HCT116 (cell line): ENCODE results near the gene WWP2. TPM values are rescaled to one million over a fixed set of nuclear protein-coding genes. Genes with fewer than 3 reads are reported as not detected.

Source experiments
- ATAC-seq: fragments of 200-7000 bp; cut with Tn5 transposase; 2 replicates; pipeline ENCODE4 v1.9.1; 2020; ENCODE audit warnings: mild to moderate bottlenecking, moderate library complexity
- BruUV-seq: library from RNA; stranded (reverse); fragments of 400-500 nt; replicated peaks from 2 replicates; lab custom pipeline; 2021; lab: Mats Ljungman, UMichigan
- CTCF ChIA-PET: fragments of 300-600 bp; sonication (Branson Sonifier 250); formaldehyde crosslinking; loops from one replicate; lab custom pipeline; 2021; ENCODE audit warnings: antibody characterized with exemption; lab: Charles Lee
- POLR2A ChIA-PET: fragments of 300-600, 350-600 bp; sonication (Branson Sonifier 250); formaldehyde crosslinking; loops from one replicate; lab custom pipeline; 2021; ENCODE audit warnings: antibody characterized with exemption; lab: Charles Lee
- RAD21 ChIA-PET, 2 experiments: fragments of 300-600 bp; sonication (Branson Sonifier 250); formaldehyde crosslinking; loops; one replicate each; lab custom pipeline; 2023; ENCODE audit warnings: low total read pairs in 2 of 2; ENCODE audit not compliant: uncharacterized antibody in 2 of 2, unreplicated experiment in 2 of 2, low non-redundant PET in 1 of 2; lab: Charles Lee
- DNase-seq: peaks from one replicate; pipeline ENCODE4 v3.0.0-alpha.2; 2010; ENCODE audit warnings: low read depth, low spot score
- H2AFZ ChIP-seq: fragments of 200-600 bp; shearing (Covaris generic), sonication (generic); 2 replicates; pipeline ENCODE4 v1.6.1; 2017; ENCODE audit warnings: low read depth, mixed run types, mixed read lengths, antibody characterized with exemption, low read length; ENCODE audit not compliant: poor library complexity, severe bottlenecking
- H3K27ac ChIP-seq: 2 replicates; pipeline ENCODE4 v1.5.1; 2012; ENCODE audit warnings: low read depth, low read length
- H3K27me3 ChIP-seq: fragments of 200-600 bp; sonication (generic); 2 replicates; pipeline ENCODE4 v1.6.1; 2016; ENCODE audit warnings: mixed run types, low read length, mixed read lengths; ENCODE audit not compliant: insufficient read depth
- H3K36me3 ChIP-seq, 2 experiments: fragments of 200-500 bp in 1 of 2; fragments of 200-600 bp in 1 of 2; sonication (Bioruptor generic) in 1 of 2; sonication (generic) in 1 of 2; 2 replicates each; pipeline versions ENCODE4 v1.5.1 to v1.6.1; 2014 to 2016; ENCODE audit warnings: low read length in 2 of 2, inconsistent platforms in 1 of 2, mixed read lengths in 1 of 2, mixed run types in 1 of 2; ENCODE audit not compliant: insufficient read depth in 2 of 2, control insufficient read depth in 1 of 2
- H3K4me1 ChIP-seq, 2 experiments: fragments of 200-600 bp in 1 of 2; sonication (generic) in 1 of 2; 2 replicates each; pipeline versions ENCODE4 v1.5.1 to v1.6.1; 2012 to 2017; ENCODE audit warnings: low read length in 2 of 2, inconsistent platforms in 1 of 2, mild to moderate bottlenecking in 1 of 2, mixed read lengths in 1 of 2, mixed run types in 1 of 2, moderate library complexity in 1 of 2; ENCODE audit not compliant: insufficient read depth in 2 of 2, control insufficient read depth in 1 of 2
- H3K4me2 ChIP-seq: fragments of 200-600 bp; sonication (generic); 2 replicates; pipeline ENCODE4 v1.6.1; 2017; ENCODE audit warnings: mixed run types, low read length, mixed read lengths
- H3K4me3 ChIP-seq, 2 experiments: fragments of 200-600 bp in 1 of 2; sonication (generic) in 1 of 2; replicated peaks in 1 of 2; 2 replicates each; pipeline ENCODE4 v1.5.1; 2011 to 2016; ENCODE audit warnings: low read length in 2 of 2, control low read depth in 1 of 2, low read depth in 1 of 2, mild to moderate bottlenecking in 1 of 2, mixed read lengths in 1 of 2, mixed run types in 1 of 2
- H3K79me2 ChIP-seq: fragments of 200-600 bp; sonication (generic); 2 replicates; pipeline ENCODE4 v1.6.1; 2017; ENCODE audit warnings: mild to moderate bottlenecking, mixed run types, low read length, moderate library complexity, mixed read lengths; ENCODE audit not compliant: insufficient read depth
- H3K9ac ChIP-seq: fragments of 200-600 bp; sonication (generic); 2 replicates; pipeline ENCODE4 v1.6.1; 2016; ENCODE audit warnings: low read length, mixed read lengths
- H3K9me2 ChIP-seq: fragments of 200-600 bp; sonication (generic), shearing (Covaris generic); 2 replicates; pipeline ENCODE4 v1.6.1; 2017; ENCODE audit warnings: mixed run types, mild to moderate bottlenecking, moderate library complexity; ENCODE audit not compliant: insufficient read depth
- H3K9me3 ChIP-seq, 2 experiments: fragments of 200-500 bp in 1 of 2; fragments of 200-600 bp in 1 of 2; sonication (Bioruptor generic) in 1 of 2; sonication (generic) in 1 of 2; 2 replicates each; pipeline ENCODE4 v1.6.1; 2014 to 2017; ENCODE audit warnings: low read length in 2 of 2, mixed read lengths in 2 of 2, inconsistent platforms in 1 of 2, low read depth in 1 of 2, mild to moderate bottlenecking in 1 of 2, mixed run types in 1 of 2, moderate library complexity in 1 of 2; ENCODE audit not compliant: control insufficient read depth in 1 of 2, insufficient read depth in 1 of 2
- H4K20me1 ChIP-seq: fragments of 200-600 bp; sonication (generic), shearing (Covaris generic); 2 replicates; pipeline ENCODE4 v1.6.1; 2017; ENCODE audit warnings: mixed run types, mild to moderate bottlenecking, moderate library complexity; ENCODE audit not compliant: insufficient read depth
- ATF3 ChIP-seq: IDR thresholded peaks from 2 replicates; pipeline ENCODE4 v1.6.1; 2012
- CBX3 ChIP-seq: IDR thresholded peaks from 2 replicates; pipeline ENCODE4 v1.6.1; 2012; ENCODE audit warnings: low read depth
- CEBPB ChIP-seq: IDR thresholded peaks from 2 replicates; pipeline ENCODE4 v1.6.1; 2012; ENCODE audit warnings: low read depth
- CTCF ChIP-seq, 3 experiments: fragments of 200-600 bp in 1 of 3; sonication (generic) in 1 of 3; IDR thresholded peaks in 2 of 3; conservative IDR thresholded peaks in 1 of 3; 2 replicates each; pipeline ENCODE4 v1.5.1; 2012 to 2017; ENCODE audit warnings: low read depth in 2 of 3, low read length in 2 of 3, antibody characterized with exemption in 1 of 3, borderline replicate concordance in 1 of 3, control low read depth in 1 of 3, mild to moderate bottlenecking in 1 of 3, mixed read lengths in 1 of 3, mixed run types in 1 of 3, moderate library complexity in 1 of 3; ENCODE audit not compliant: insufficient read depth in 1 of 3
- EGR1 ChIP-seq: IDR thresholded peaks from 2 replicates; pipeline ENCODE4 v1.6.1; 2012; ENCODE audit warnings: low read depth
- EZH2 ChIP-seq: fragments of 200-600 bp; sonication (generic); IDR thresholded peaks from 2 replicates; pipeline ENCODE4 v1.6.1; 2017; ENCODE audit warnings: antibody characterized with exemption, mixed run types
- FOSL1 ChIP-seq: IDR thresholded peaks from 2 replicates; pipeline ENCODE4 v1.6.1; 2012; ENCODE audit warnings: low read depth
- POLR2A ChIP-seq: IDR thresholded peaks from 2 replicates; pipeline ENCODE4 v1.7.0; 2011; ENCODE audit warnings: borderline replicate concordance; ENCODE audit not compliant: insufficient read depth, insufficient read length; ENCODE audit errors: extremely low read depth
- RAD21 ChIP-seq: IDR thresholded peaks from 2 replicates; pipeline ENCODE4 v1.6.1; 2012; ENCODE audit warnings: low read depth, mild to moderate bottlenecking
- SIN3A ChIP-seq: IDR thresholded peaks from 2 replicates; pipeline ENCODE4 v1.6.1; 2012; ENCODE audit warnings: low read depth
- TCF7L2 ChIP-seq: IDR thresholded peaks from 2 replicates; pipeline ENCODE4 v1.7.0; 2011; ENCODE audit warnings: borderline replicate concordance, inconsistent platforms; ENCODE audit not compliant: insufficient read depth, insufficient read length; ENCODE audit errors: extremely low read depth
- YY1 ChIP-seq: IDR thresholded peaks from 2 replicates; pipeline ENCODE4 v1.6.1; 2011; ENCODE audit warnings: low read length, low read depth, moderate library complexity, mild to moderate bottlenecking; ENCODE audit not compliant: insufficient replicate concordance; ENCODE audit errors: extremely low read depth
- ZBTB33 ChIP-seq: IDR thresholded peaks from 2 replicates; pipeline ENCODE4 v1.6.1; 2011; ENCODE audit warnings: mild to moderate bottlenecking, low read length, moderate library complexity; ENCODE audit not compliant: insufficient replicate concordance; ENCODE audit errors: extremely low read depth
- ZFX ChIP-seq: fragments of 450-650 bp; IDR thresholded peaks from 2 replicates; pipeline ENCODE4 v1.6.1; 2017
- ZNF274 ChIP-seq: fragments of 200-500 bp; sonication (Bioruptor generic); IDR thresholded peaks from 2 replicates; pipeline ENCODE4 v1.6.1; 2014; ENCODE audit warnings: mild to moderate bottlenecking, low read depth, low read length, inconsistent platforms
- intact Hi-C: fragments of 100-400 bp; cut with micrococcal nuclease; formaldehyde crosslinking; loops from 2 replicates; pipeline ENCODE4 v1.10.0; 2022
- total RNA-seq: library from RNA; stranded (reverse); gene quantifications from one replicate; pipeline ENCODE4 v1.2.1, GENCODE V29; 2021; ENCODE audit not compliant: unreplicated experiment

The WWP2 gene
- total RNA-seq, 1 experiment from 2014 or later, result 44.2 TPM

- no peak for TF ChIP-seq FOSL1
- no peak for TF ChIP-seq SIN3A
- no peak for TF ChIP-seq EZH2
- no peak for TF ChIP-seq RAD21
- TF ChIP-seq ATF3, result no peak
- TF ChIP-seq ZNF274, result no peak
- no peak for TF ChIP-seq EGR1
- TF ChIP-seq CTCF (IDR thresholded peaks at IDR 0.05 in 2 of 3, conservative IDR thresholded peaks at IDR 0.05 in 1 of 3; ENCODE audit: borderline replicate concordance in 1 of 3, insufficient read depth in 1 of 3, low read depth in 2 of 3, low read length in 2 of 3), result no peak
- TF ChIP-seq CBX3, result no peak
- no peak for TF ChIP-seq POLR2A
- TF ChIP-seq, all 23 proteins: peak for 0
Observed at GRCh38 chr16:69929480-69929879, 167.3 kb downstream of the WWP2 start (continued).

GRCh38 chr16:69930117-69930776 lies 168.1 kb downstream of the WWP2 start:
- Histone ChIP-seq H2AFZ (no peak overlapping the region), H3K27ac (no peak overlapping the region), H3K27me3 (no peaks in the 10 kb centered on the region), H3K36me3 (peaks cover 4 to 6% of the 10 kb centered on the region in 2 experiments; a peak in 2 of 4 replicates), H3K4me1 (no peaks in the 10 kb centered on the region), H3K9ac (no peak overlapping the region), H4K20me1 (no peaks in the 10 kb centered on the region), H3K4me2 (no peak overlapping the region), H3K9me2 (no peaks in the 10 kb centered on the region), H3K4me3 (no peak overlapping the region), H3K79me2 (no peaks in the 10 kb centered on the region), H3K9me3 (no peaks in the 10 kb centered on the region)
- POLR2A ChIA-PET, result no interaction called here
- intact Hi-C loops, result loop anchor here (1.0 kb wide), 2 partner anchors 134 to 221 kb away; no protein-coding TSS in a partner anchor
- peak; percentile 40 for DNase-seq
- CTCF ChIA-PET, result interaction anchor here (0.6 to 1.7 kb wide), 14 partner anchors 10 to 393 kb away, joined by 3 to 15 read pairs (median 4); partner anchors contain the start of gene NOB1
- TF ChIP-seq YY1 (no peak), ZFX (no peak), CTCF (IDR thresholded peaks at IDR 0.05 in 2 of 3, conservative IDR thresholded peaks at IDR 0.05 in 1 of 3; ENCODE audit: borderline replicate concordance in 1 of 3, insufficient read depth in 1 of 3, low read depth in 2 of 3, low read length in 2 of 3) (peak; percentile 64 to 76 (median 69)), RAD21 (peak; percentile 78), ATF3 (no peak), TCF7L2 (no peak), CEBPB (no peak), SIN3A (no peak), CBX3 (no peak), ZBTB33 (no peak)
- no TSS peak for BruUV-seq
- RAD21 ChIA-PET, result no interaction called here
- ATAC-seq, result peak; percentile 96
